NT2/D1 (cell line): ENCODE measurements around the gene LRTM1.

Source experiments
- SUZ12 ChIP-seq: IDR thresholded peaks from 2 replicates; pipeline ENCODE4 v1.6.1; 2011; ENCODE audit not compliant: insufficient read length, insufficient read depth; ENCODE audit errors: extremely low read depth
- YY1 ChIP-seq: IDR thresholded peaks from 2 replicates; pipeline ENCODE4 v1.6.1; 2011; ENCODE audit not compliant: insufficient read length, insufficient read depth
- ZNF274 ChIP-seq: IDR thresholded peaks from 2 replicates; pipeline ENCODE4 v1.6.1; 2011; ENCODE audit warnings: mild to moderate bottlenecking, low read depth, low read length

DNA sequence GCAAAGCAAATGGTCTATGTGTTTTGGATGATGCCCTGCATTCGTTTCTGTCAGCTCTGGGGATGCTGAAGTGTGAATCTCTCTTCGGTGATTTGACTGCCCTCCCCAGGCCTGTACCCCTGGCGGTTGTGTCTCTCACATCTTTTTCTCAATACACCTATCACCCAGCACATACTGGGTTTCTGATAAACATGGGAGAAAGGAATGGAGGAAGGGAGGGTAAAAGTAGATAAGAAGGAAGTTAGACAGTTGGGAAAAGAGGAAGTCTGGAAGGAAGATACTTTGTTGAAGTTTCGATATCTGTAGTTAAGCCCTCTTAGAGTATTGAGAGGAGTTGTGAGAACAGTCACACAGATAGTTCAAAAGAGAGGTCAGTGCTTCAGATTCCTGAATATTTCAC, 35.8 kb upstream of the LRTM1 start:
- TF ChIP-seq ZNF274 = no peak
- no peak for TF ChIP-seq SUZ12
- TF ChIP-seq YY1 = no peak
